K562 (cell line): Measurements from ENCODE around the gene KCNB1.

ENCODE experiments used
- ERF ChIP-seq: fragments of 450-650 bp; formaldehyde crosslinking; IDR thresholded peaks from 2 replicates; pipeline ENCODE4 v1.4.0; 2020; ENCODE audit warnings: mild to moderate bottlenecking, mixed read lengths
- MXI1 ChIP-seq: IDR thresholded peaks from 2 replicates; pipeline ENCODE4 v1.6.1; 2011; ENCODE audit warnings: low read depth, mild to moderate bottlenecking, improper control_type of control experiment, low read length
- NR4A1 ChIP-seq, 2 experiments: fragments of 250-450 bp in 1 of 2; fragments of 450-650 bp in 1 of 2; sonication (Bioruptor Pico) in 1 of 2; IDR thresholded peaks; 2 replicates each; pipeline versions ENCODE4 v1.4.0 to v1.6.1; 2016 to 2020; ENCODE audit warnings: mild to moderate bottlenecking in 2 of 2, missing compliant biosample characterization in 1 of 2, missing genetic modification characterization in 1 of 2, moderate library complexity in 1 of 2
- YY1 ChIP-seq, 3 experiments: IDR thresholded peaks; 2 replicates each; pipeline ENCODE4 v1.6.1; 2011; ENCODE audit warnings: low read length in 2 of 3, mild to moderate bottlenecking in 2 of 3, moderate library complexity in 2 of 3, borderline replicate concordance in 1 of 3, control low read depth in 1 of 3, low read depth in 1 of 3; ENCODE audit not compliant: insufficient read depth in 3 of 3, insufficient replicate concordance in 2 of 3, control insufficient read depth in 1 of 3, insufficient read length in 1 of 3; ENCODE audit errors: extremely low read depth in 1 of 3
- ZNF431 ChIP-seq: sonication (generic); formaldehyde crosslinking; IDR thresholded peaks from 2 replicates; pipeline ENCODE4 v1.8.0; 2022; ENCODE audit warnings: mild to moderate bottlenecking, missing genetic modification reagents
- ZNF584 ChIP-seq: fragments of 200-800 bp; sonication (Bioruptor generic); IDR thresholded peaks from 2 replicates; pipeline ENCODE4 v1.6.1; 2016; ENCODE audit warnings: low read depth, mild to moderate bottlenecking, missing genetic modification characterization, missing compliant biosample characterization
- TF ChIP-seq, protein P1 (sequence below): sonication (generic); formaldehyde crosslinking; IDR thresholded peaks from 2 replicates; pipeline ENCODE4 v1.8.0; 2022; ENCODE audit warnings: missing genetic modification reagents, mild to moderate bottlenecking, borderline replicate concordance
- TF ChIP-seq, protein P2 (sequence below), 2 experiments: fragments of 200-800 bp in 1 of 2; sonication (Bioruptor generic) in 1 of 2; sonication (generic) in 1 of 2; formaldehyde crosslinking in 1 of 2; IDR thresholded peaks in 1 of 2; conservative IDR thresholded peaks in 1 of 2; 2 replicates each; pipeline versions ENCODE4 v1.5.0 to v1.6.1; 2016 to 2020; ENCODE audit warnings: missing compliant biosample characterization in 1 of 2, missing genetic modification characterization in 1 of 2, missing genetic modification reagents in 1 of 2
- TF ChIP-seq, protein P3 (sequence below): sonication (generic); formaldehyde crosslinking; IDR thresholded peaks from 2 replicates; pipeline ENCODE4 v1.8.0; 2023; ENCODE audit warnings: mild to moderate bottlenecking, missing genetic modification reagents
- TF ChIP-seq, protein P4 (sequence below): fragments of 150-350 bp; conservative IDR thresholded peaks from 2 replicates; pipeline ENCODE4 v1.6.1; 2014; ENCODE audit warnings: low read length

DNA sequence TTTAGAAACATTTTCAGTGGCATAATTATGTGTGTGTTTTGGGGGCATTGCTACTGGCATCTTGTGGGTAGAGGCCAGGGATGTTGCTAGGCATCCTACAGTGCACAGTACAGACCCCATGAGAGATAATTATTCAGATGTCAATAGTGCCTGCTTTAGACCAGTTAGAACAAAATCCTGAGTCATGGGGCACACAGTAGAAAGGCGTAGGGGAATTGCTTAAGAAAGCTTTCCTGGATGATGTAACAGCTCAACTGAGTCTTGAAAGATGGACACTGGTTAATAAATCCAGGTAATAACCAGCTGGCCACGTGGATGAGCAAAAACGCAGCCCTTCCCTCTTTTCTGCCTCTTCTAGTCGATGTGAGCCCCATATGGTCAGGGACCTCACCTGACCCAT lies 51.1 kb downstream of the KCNB1 start:
- TF ChIP-seq, protein P1, sequence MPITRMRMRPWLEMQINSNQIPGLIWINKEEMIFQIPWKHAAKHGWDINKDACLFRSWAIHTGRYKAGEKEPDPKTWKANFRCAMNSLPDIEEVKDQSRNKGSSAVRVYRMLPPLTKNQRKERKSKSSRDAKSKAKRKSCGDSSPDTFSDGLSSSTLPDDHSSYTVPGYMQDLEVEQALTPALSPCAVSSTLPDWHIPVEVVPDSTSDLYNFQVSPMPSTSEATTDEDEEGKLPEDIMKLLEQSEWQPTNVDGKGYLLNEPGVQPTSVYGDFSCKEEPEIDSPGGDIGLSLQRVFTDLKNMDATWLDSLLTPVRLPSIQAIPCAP, result no peak
- no peak for TF ChIP-seq MXI1
- no peak for TF ChIP-seq NR4A1 (CRISPR knock-in tag; IDR thresholded peaks at IDR 0.05)
- TF ChIP-seq NR4A1 (tag; IDR thresholded peaks at IDR 0.05), result no peak
- TF ChIP-seq, protein P2, sequence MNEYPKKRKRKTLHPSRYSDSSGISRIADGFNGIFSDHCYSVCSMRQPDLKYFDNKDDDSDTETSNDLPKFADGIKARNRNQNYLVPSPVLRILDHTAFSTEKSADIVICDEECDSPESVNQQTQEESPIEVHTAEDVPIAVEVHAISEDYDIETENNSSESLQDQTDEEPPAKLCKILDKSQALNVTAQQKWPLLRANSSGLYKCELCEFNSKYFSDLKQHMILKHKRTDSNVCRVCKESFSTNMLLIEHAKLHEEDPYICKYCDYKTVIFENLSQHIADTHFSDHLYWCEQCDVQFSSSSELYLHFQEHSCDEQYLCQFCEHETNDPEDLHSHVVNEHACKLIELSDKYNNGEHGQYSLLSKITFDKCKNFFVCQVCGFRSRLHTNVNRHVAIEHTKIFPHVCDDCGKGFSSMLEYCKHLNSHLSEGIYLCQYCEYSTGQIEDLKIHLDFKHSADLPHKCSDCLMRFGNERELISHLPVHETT (CRISPR knock-in tag; conservative IDR thresholded peaks at IDR 0.05 in 1 of 2, IDR thresholded peaks at IDR 0.05 in 1 of 2), result no peak
- TF ChIP-seq, protein P3, sequence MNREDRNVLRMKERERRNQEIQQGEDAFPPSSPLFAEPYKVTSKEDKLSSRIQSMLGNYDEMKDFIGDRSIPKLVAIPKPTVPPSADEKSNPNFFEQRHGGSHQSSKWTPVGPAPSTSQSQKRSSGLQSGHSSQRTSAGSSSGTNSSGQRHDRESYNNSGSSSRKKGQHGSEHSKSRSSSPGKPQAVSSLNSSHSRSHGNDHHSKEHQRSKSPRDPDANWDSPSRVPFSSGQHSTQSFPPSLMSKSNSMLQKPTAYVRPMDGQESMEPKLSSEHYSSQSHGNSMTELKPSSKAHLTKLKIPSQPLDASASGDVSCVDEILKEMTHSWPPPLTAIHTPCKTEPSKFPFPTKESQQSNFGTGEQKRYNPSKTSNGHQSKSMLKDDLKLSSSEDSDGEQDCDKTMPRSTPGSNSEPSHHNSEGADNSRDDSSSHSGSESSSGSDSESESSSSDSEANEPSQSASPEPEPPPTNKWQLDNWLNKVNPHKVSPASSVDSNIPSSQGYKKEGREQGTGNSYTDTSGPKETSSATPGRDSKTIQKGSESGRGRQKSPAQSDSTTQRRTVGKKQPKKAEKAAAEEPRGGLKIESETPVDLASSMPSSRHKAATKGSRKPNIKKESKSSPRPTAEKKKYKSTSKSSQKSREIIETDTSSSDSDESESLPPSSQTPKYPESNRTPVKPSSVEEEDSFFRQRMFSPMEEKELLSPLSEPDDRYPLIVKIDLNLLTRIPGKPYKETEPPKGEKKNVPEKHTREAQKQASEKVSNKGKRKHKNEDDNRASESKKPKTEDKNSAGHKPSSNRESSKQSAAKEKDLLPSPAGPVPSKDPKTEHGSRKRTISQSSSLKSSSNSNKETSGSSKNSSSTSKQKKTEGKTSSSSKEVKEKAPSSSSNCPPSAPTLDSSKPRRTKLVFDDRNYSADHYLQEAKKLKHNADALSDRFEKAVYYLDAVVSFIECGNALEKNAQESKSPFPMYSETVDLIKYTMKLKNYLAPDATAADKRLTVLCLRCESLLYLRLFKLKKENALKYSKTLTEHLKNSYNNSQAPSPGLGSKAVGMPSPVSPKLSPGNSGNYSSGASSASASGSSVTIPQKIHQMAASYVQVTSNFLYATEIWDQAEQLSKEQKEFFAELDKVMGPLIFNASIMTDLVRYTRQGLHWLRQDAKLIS (CRISPR knock-in tag), result no peak
- TF ChIP-seq ZNF584 (CRISPR knock-in tag), result no peak
- TF ChIP-seq ZNF431, result no peak
- no peak for TF ChIP-seq ERF (CRISPR knock-in tag)
- TF ChIP-seq, protein P4, sequence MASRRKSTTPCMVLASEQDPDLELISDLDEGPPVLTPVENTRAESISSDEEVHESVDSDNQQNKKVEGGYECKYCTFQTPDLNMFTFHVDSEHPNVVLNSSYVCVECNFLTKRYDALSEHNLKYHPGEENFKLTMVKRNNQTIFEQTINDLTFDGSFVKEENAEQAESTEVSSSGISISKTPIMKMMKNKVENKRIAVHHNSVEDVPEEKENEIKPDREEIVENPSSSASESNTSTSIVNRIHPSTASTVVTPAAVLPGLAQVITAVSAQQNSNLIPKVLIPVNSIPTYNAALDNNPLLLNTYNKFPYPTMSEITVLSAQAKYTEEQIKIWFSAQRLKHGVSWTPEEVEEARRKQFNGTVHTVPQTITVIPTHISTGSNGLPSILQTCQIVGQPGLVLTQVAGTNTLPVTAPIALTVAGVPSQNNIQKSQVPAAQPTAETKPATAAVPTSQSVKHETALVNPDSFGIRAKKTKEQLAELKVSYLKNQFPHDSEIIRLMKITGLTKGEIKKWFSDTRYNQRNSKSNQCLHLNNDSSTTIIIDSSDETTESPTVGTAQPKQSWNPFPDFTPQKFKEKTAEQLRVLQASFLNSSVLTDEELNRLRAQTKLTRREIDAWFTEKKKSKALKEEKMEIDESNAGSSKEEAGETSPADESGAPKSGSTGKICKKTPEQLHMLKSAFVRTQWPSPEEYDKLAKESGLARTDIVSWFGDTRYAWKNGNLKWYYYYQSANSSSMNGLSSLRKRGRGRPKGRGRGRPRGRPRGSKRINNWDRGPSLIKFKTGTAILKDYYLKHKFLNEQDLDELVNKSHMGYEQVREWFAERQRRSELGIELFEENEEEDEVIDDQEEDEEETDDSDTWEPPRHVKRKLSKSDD, result no peak
- TF ChIP-seq YY1 (IDR thresholded peaks at IDR 0.05; ENCODE audit: borderline replicate concordance in 1 of 3, control insufficient read depth in 1 of 3, extremely low read depth in 1 of 3, insufficient read depth in 3 of 3, insufficient read length in 1 of 3, insufficient replicate concordance in 2 of 3, low read depth in 1 of 3, low read length in 2 of 3), result no peak
